Ishikawa (cell line): ENCODE data around the gene RAB5B.

Source experiments
- CEBPB ChIP-seq: IDR thresholded peaks from 2 replicates; pipeline ENCODE4 v1.6.1; 2012
- CREB1 ChIP-seq: IDR thresholded peaks from 2 replicates; pipeline ENCODE4 v1.6.1; 2012; ENCODE audit warnings: low read depth
- EGR1 ChIP-seq: IDR thresholded peaks from 2 replicates; pipeline ENCODE4 v1.6.1; 2012
- EP300 ChIP-seq: IDR thresholded peaks from 2 replicates; pipeline ENCODE4 v1.6.1; 2012; ENCODE audit warnings: borderline replicate concordance
- FOXM1 ChIP-seq: IDR thresholded peaks from 2 replicates; pipeline ENCODE4 v1.6.1; 2012; ENCODE audit warnings: low read depth, borderline replicate concordance
- MAX ChIP-seq: IDR thresholded peaks from 2 replicates; pipeline ENCODE4 v1.6.1; 2012
- NFIC ChIP-seq: IDR thresholded peaks from 2 replicates; pipeline ENCODE4 v1.6.1; 2012
- RAD21 ChIP-seq: IDR thresholded peaks from 2 replicates; pipeline ENCODE4 v1.6.1; 2012; ENCODE audit warnings: low read depth
- REST ChIP-seq: IDR thresholded peaks from 2 replicates; pipeline ENCODE4 v1.6.1; 2012; ENCODE audit warnings: low read depth, mild to moderate bottlenecking
- TAF1 ChIP-seq: IDR thresholded peaks from 2 replicates; pipeline ENCODE4 v1.6.1; 2012; ENCODE audit warnings: low read depth, mild to moderate bottlenecking
- TCF12 ChIP-seq: IDR thresholded peaks from 2 replicates; pipeline ENCODE4 v1.6.1; 2012; ENCODE audit warnings: low read depth
- TEAD4 ChIP-seq: IDR thresholded peaks from 2 replicates; pipeline ENCODE4 v1.6.1; 2012
- USF1 ChIP-seq: IDR thresholded peaks from 2 replicates; pipeline ENCODE4 v1.6.1; 2012
- YY1 ChIP-seq: IDR thresholded peaks from 2 replicates; pipeline ENCODE4 v1.6.1; 2012; ENCODE audit warnings: low read depth
- ZBTB7A ChIP-seq: IDR thresholded peaks from 2 replicates; pipeline ENCODE4 v1.6.1; 2012; ENCODE audit warnings: low read depth

The RAB5B gene

GRCh38 chr12:55942577-55943136, 31.2 kb upstream of the RAB5B start:
- TF ChIP-seq RAD21 (no peak), CREB1 (no peak), ZBTB7A (no peak), CEBPB (no peak), REST (no peak), TEAD4 (no peak), EP300 (no peak)

GRCh38 chr12:55946553-55946952, 27.3 kb upstream of the RAB5B start:
- TF ChIP-seq YY1 (no peak), USF1 (no peak), CEBPB (no peak), RAD21 (no peak)

- TF ChIP-seq YY1 = no peak
- no peak for TF ChIP-seq FOXM1
- no peak for TF ChIP-seq EP300
- no peak for TF ChIP-seq REST
- no peak for TF ChIP-seq RAD21
- TF ChIP-seq EGR1 = no peak
- TF ChIP-seq ZBTB7A = no peak
- no peak for TF ChIP-seq TEAD4
- no peak for TF ChIP-seq MAX
- TF ChIP-seq USF1 = no peak
Observed at GRCh38 chr12:55955344-55955743, 18.5 kb upstream of the RAB5B start.

- no peak for TF ChIP-seq EGR1
- TF ChIP-seq CREB1 = no peak
- peak; percentile 75 for TF ChIP-seq TEAD4
- peak; percentile 54 for TF ChIP-seq RAD21
- no peak for TF ChIP-seq USF1
- TF ChIP-seq TAF1 = no peak
- peak; percentile 78 for TF ChIP-seq NFIC
- no peak for TF ChIP-seq ZBTB7A
- TF ChIP-seq MAX = no peak
- peak; percentile 42; the same call in 1 of the 2 replicates for TF ChIP-seq EP300
- no peak for TF ChIP-seq CEBPB
- peak; percentile 62; the same call in 1 of the 2 replicates for TF ChIP-seq TCF12
- TF ChIP-seq YY1 = no peak
Observed at GRCh38 chr12:55955800-55956508, 17.9 kb upstream of the RAB5B start.

GRCh38 chr12:55957106-55957859, 16.6 kb upstream of the RAB5B start:
- TF ChIP-seq YY1 (peak; percentile 56; the same call in 1 of the 2 replicates), EP300 (peak; percentile 52), ZBTB7A (no peak), FOXM1 (no peak), CEBPB (no peak), NFIC (peak; percentile 80), RAD21 (no peak), TEAD4 (peak; percentile 15; the same call in 1 of the 2 replicates), REST (no peak), EGR1 (0 out of 2 replicates have a peak, but pooled peaks have one; percentile 14), TCF12 (no peak; the same call in 1 of the 2 replicates), TAF1 (no peak), MAX (peak; percentile 88), USF1 (no peak), CREB1 (no peak)
